Natural killer cell treated with Interleukin-12 subunit alpha and Interleukin-12 subunit beta and Interleukin-15 and Interleukin-18, amount 100 ng/mL, for 72 hours (primary cell): ENCODE data around the gene EIF2A. TPM values are rescaled to one million over a fixed set of nuclear protein-coding genes. Genes with fewer than 3 reads are reported as not detected.

Experiments
- ATAC-seq, 2 donors: fragments of 150-1000 bp; cut with Tn5 transposase in 1 of 2; sonication (Bioruptor Pico), chemical (Tn5 transposase) in 1 of 2; 2 replicates each; pipeline ENCODE4 v1.10.0; 2021
- DNase-seq: peaks from one replicate; pipeline ENCODE4 v3.0.0; 2022; ENCODE audit warnings: low spot score
- H3K27ac Mint-ChIP-seq, 2 donors: 1 replicate in 1 of 2; 2 replicates in 1 of 2; pipeline ENCODE4 v1.8.0; 2022; ENCODE audit warnings: mixed read lengths in 2 of 2, mild to moderate bottlenecking in 1 of 2, moderate library complexity in 1 of 2
- H3K27me3 Mint-ChIP-seq, 2 donors: 1 replicate in 1 of 2; 2 replicates in 1 of 2; pipeline ENCODE4 v1.8.0; 2022; ENCODE audit warnings: mixed read lengths in 2 of 2
- H3K36me3 Mint-ChIP-seq: one replicate; pipeline ENCODE4 v1.8.0; 2022; ENCODE audit warnings: mixed read lengths
- H3K4me1 Mint-ChIP-seq, 2 donors: 1 replicate in 1 of 2; 2 replicates in 1 of 2; pipeline ENCODE4 v1.8.0; 2022; ENCODE audit warnings: low read depth in 2 of 2, mixed read lengths in 2 of 2, mild to moderate bottlenecking in 1 of 2
- H3K4me3 Mint-ChIP-seq: one replicate; pipeline ENCODE4 v1.8.0; 2022; ENCODE audit warnings: mixed read lengths
- H3K9me3 Mint-ChIP-seq: 2 replicates; pipeline ENCODE4 v1.8.0; 2022; ENCODE audit warnings: mixed read lengths
- total RNA-seq, 2 donors: library from RNA; stranded (reverse); gene quantifications; one replicate each; pipeline ENCODE4 v1.2.3, GENCODE V29; 2022

Gene EIF2A
- total RNA-seq, 2 donors from 2014 or later, result 98.0 to 114 TPM

- DNase-seq, result no peak
- H3K4me3 Mint-ChIP-seq, result no peak overlapping the region
- H3K36me3 Mint-ChIP-seq, result peaks cover 37% of the 10 kb centered on the region
- no peak for ATAC-seq
- no peaks in the 10 kb centered on the region for H3K27me3 Mint-ChIP-seq
- H3K4me1 Mint-ChIP-seq, result peaks cover 10 to 30% of the 10 kb centered on the region in 2 donors
- H3K9me3 Mint-ChIP-seq, result no peaks in the 10 kb centered on the region
- peak overlapping the region in 1 of 2 donors; percentile 32 for H3K27ac Mint-ChIP-seq
Observed at GRCh38 chr3:150555859-150556436, 9.4 kb downstream of the EIF2A start.

- H3K27ac Mint-ChIP-seq, result no peak overlapping the region
- no peaks in the 10 kb centered on the region for H3K9me3 Mint-ChIP-seq
- H3K4me3 Mint-ChIP-seq, result no peak overlapping the region
- no peaks in the 10 kb centered on the region for H3K27me3 Mint-ChIP-seq
- DNase-seq (no peak), ATAC-seq (no peak)
- peaks cover 9 to 28% of the 10 kb centered on the region in 2 donors for H3K4me1 Mint-ChIP-seq
- peaks cover 34% of the 10 kb centered on the region for H3K36me3 Mint-ChIP-seq
Observed at GRCh38 chr3:150556792-150557191, 10.2 kb downstream of the EIF2A start.

DNA sequence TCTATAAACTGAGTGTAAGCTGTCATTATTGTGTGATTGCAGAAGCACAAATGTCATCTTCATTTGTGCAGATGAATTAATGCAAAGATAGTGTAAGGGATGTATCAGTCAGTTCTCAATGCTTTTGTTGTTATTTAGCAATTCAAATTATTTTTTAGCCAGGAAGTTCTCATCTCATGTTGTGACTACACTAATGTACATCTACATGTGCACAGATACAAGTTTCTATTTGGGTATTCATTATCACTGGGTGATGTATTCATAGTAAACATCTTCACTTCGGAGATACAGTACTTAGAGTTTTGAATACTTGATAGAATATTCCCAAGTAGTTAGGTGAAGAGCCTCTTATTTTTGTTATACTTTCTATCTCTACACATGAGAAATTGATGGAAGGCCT, 11.1 kb downstream of the EIF2A start:
- H3K27me3 Mint-ChIP-seq, result no peaks in the 10 kb centered on the region
- ATAC-seq, result no peak
- no peak overlapping the region for H3K27ac Mint-ChIP-seq
- peaks cover 29% of the 10 kb centered on the region for H3K36me3 Mint-ChIP-seq
- H3K4me3 Mint-ChIP-seq, result no peak overlapping the region
- no peak for DNase-seq
- no peaks in the 10 kb centered on the region for H3K9me3 Mint-ChIP-seq
- peaks cover 9 to 25% of the 10 kb centered on the region in 2 donors for H3K4me1 Mint-ChIP-seq

GRCh38 chr3:150564243-150564642, 17.7 kb downstream of the EIF2A start:
- no peak overlapping the region for H3K4me3 Mint-ChIP-seq
- no peak overlapping the region for H3K27ac Mint-ChIP-seq
- H3K9me3 Mint-ChIP-seq, result no peaks in the 10 kb centered on the region
- H3K36me3 Mint-ChIP-seq, result peaks cover 21% of the 10 kb centered on the region
- ATAC-seq (no peak), DNase-seq (no peak)
- no peaks in the 10 kb centered on the region for H3K27me3 Mint-ChIP-seq
- H3K4me1 Mint-ChIP-seq, result peaks cover 5 to 7% of the 10 kb centered on the region in 2 donors

DNA sequence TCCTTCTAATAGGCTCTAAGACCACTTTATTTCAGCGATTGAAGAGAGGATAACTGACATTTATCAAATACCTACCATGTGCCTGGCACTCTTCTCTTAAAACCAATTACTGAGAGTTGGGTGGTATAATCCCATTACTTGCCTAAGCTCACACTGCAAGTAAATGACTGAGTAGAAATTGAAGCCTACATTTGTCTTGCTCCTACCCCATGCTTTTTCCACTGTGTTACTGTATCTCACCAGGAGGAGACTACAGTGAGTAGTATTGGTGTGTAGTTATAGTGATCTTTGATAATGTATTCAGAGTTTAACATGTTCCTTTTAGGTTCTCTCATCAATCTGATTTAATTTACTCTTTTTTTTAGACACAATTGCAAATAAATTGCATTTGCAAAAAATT, 20.7 kb downstream of the EIF2A start:
- Mint-ChIP-seq H3K36me3 (peaks cover 22% of the 10 kb centered on the region), H3K4me1 (peaks cover 0 to 7% of the 10 kb centered on the region in 2 donors), H3K9me3 (no peaks in the 10 kb centered on the region), H3K27me3 (no peaks in the 10 kb centered on the region), H3K4me3 (no peak overlapping the region), H3K27ac (no peak overlapping the region)
- ATAC-seq (no peak), DNase-seq (no peak)

GRCh38 chr3:150577855-150578254, 31.3 kb downstream of the EIF2A start:
- Mint-ChIP-seq H3K9me3 (no peaks in the 10 kb centered on the region), H3K4me1 (peaks cover 3 to 5% of the 10 kb centered on the region in 2 donors), H3K36me3 (peaks cover 21% of the 10 kb centered on the region), H3K27ac (no peak overlapping the region), H3K4me3 (no peak overlapping the region), H3K27me3 (no peaks in the 10 kb centered on the region)
- ATAC-seq, result no peak
- no peak for DNase-seq

DNA sequence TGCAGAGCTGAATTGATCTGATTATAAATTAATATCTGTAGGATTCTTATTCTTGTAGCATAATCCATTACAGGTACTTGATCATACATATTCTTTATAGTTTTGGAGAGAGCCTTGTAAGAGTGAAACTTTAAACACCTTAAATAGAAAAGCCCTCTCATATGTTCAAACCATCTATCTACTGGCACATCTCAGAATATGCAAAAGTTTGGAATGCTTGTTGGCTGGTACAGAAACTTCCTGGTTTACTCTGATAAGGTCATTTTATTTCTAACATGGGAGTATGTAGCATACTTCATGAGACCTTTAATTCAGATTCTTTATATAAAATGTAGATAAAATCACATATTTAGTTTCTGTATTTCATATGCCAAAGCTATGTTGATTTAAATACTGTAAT, 34.6 kb downstream of the EIF2A start:
- no peaks in the 10 kb centered on the region for H3K27me3 Mint-ChIP-seq
- no peaks in the 10 kb centered on the region for H3K9me3 Mint-ChIP-seq
- no peak for ATAC-seq
- H3K36me3 Mint-ChIP-seq, result peaks cover 27% of the 10 kb centered on the region
- no peak for DNase-seq
- no peak overlapping the region for H3K4me3 Mint-ChIP-seq
- peaks cover 3 to 5% of the 10 kb centered on the region in 2 donors for H3K4me1 Mint-ChIP-seq
- no peak overlapping the region for H3K27ac Mint-ChIP-seq

GRCh38 chr3:150582620-150583019, 36.0 kb downstream of the EIF2A start:
- H3K9me3 Mint-ChIP-seq, result no peaks in the 10 kb centered on the region
- H3K27me3 Mint-ChIP-seq, result no peaks in the 10 kb centered on the region
- no peak overlapping the region for H3K27ac Mint-ChIP-seq

DNA sequence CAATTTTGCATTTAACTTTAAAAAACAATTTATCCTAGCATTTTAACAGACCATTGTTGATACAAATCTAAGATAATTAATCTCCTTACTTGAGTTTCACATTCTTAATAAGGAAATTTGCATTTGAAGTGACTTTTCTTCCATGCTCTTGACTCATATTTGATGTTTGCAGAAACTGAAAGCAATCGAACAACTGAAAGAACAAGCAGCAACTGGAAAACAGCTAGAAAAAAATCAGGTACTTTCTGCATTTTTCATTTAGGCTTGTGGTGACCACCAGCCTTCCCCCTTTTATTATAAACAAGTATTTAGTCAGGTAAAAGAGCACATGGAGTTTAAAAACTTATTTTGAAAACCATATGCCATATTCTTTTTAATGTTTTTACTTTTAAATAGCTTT, 36.4 kb downstream of the EIF2A start:
- Mint-ChIP-seq H3K9me3 (no peaks in the 10 kb centered on the region), H3K27ac (no peak overlapping the region), H3K4me3 (no peak overlapping the region), H3K27me3 (no peaks in the 10 kb centered on the region), H3K36me3 (peaks cover 16% of the 10 kb centered on the region), H3K4me1 (peaks cover 0 to 3% of the 10 kb centered on the region in 2 donors)
- no peak for ATAC-seq
- no peak for DNase-seq

More at GRCh38 chr3:150582620-150583019, 36.0 kb downstream of the EIF2A start:
- no peak overlapping the region for H3K4me3 Mint-ChIP-seq
- H3K4me1 Mint-ChIP-seq, result peaks cover 0 to 3% of the 10 kb centered on the region in 2 donors
- H3K36me3 Mint-ChIP-seq, result peaks cover 16% of the 10 kb centered on the region
- ATAC-seq (no peak), DNase-seq (no peak)

- Mint-ChIP-seq H3K4me1 (peaks cover 0 to 10% of the 10 kb centered on the region in 2 donors), H3K27me3 (no peaks in the 10 kb centered on the region), H3K27ac (peak overlapping the region in 1 of 2 donors; percentile 35), H3K36me3 (peaks cover 7% of the 10 kb centered on the region), H3K9me3 (no peaks in the 10 kb centered on the region), H3K4me3 (no peak overlapping the region)
- ATAC-seq, result peak in 1 of 2 donors; percentile 52
- DNase-seq, result no peak
Observed at GRCh38 chr3:150588027-150588830, 41.6 kb downstream of the EIF2A start.

GRCh38 chr3:150589759-150590158, 43.2 kb downstream of the EIF2A start:
- H3K27me3 Mint-ChIP-seq, result no peaks in the 10 kb centered on the region
- peaks cover 0 to 10% of the 10 kb centered on the region in 2 donors for H3K4me1 Mint-ChIP-seq
- DNase-seq (no peak), ATAC-seq (peak in 1 of 2 donors; percentile 61)
- no peaks in the 10 kb centered on the region for H3K9me3 Mint-ChIP-seq
- no peak overlapping the region for H3K27ac Mint-ChIP-seq
- H3K36me3 Mint-ChIP-seq, result peaks cover 7% of the 10 kb centered on the region
- no peak overlapping the region for H3K4me3 Mint-ChIP-seq

DNA sequence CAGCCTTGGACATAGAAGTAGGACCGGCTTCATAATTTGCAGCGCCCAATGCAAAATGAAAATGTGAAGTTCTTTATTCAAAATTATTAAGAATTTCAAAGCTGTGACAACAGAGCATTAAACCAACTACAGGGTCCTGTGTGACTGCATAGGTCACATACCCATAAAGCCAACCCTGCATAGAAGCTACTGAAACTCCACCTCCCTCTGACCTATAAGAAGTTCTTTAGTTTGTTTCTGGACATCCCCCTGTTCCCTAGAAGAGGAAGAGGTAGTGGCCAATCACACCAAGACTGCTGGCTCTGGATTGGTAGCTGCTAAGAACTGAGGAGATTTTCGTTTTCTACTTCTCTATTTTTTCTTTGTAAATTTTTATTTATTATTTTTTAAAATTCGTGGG, 47.6 kb downstream of the EIF2A start:
- no peak overlapping the region for H3K27ac Mint-ChIP-seq
- H3K27me3 Mint-ChIP-seq, result no peaks in the 10 kb centered on the region
- no peak overlapping the region for H3K4me3 Mint-ChIP-seq
- no peaks in the 10 kb centered on the region for H3K36me3 Mint-ChIP-seq
- H3K4me1 Mint-ChIP-seq, result peaks cover 0 to 7% of the 10 kb centered on the region in 2 donors
- DNase-seq, result no peak
- ATAC-seq, result no peak
- no peaks in the 10 kb centered on the region for H3K9me3 Mint-ChIP-seq

- Mint-ChIP-seq H3K36me3 (no peaks in the 10 kb centered on the region), H3K27ac (no peak overlapping the region), H3K9me3 (no peaks in the 10 kb centered on the region), H3K4me1 (peaks cover 11 to 26% of the 10 kb centered on the region in 2 donors), H3K27me3 (no peaks in the 10 kb centered on the region), H3K4me3 (no peak overlapping the region)
- ATAC-seq, result no peak
- no peak for DNase-seq
Observed at GRCh38 chr3:150597646-150598045, 51.1 kb downstream of the EIF2A start.

- no peak for DNase-seq
- ATAC-seq, result no peak
- peaks cover 22 to 41% of the 10 kb centered on the region in 2 donors for H3K4me1 Mint-ChIP-seq
- no peaks in the 10 kb centered on the region for H3K9me3 Mint-ChIP-seq
- no peaks in the 10 kb centered on the region for H3K36me3 Mint-ChIP-seq
- no peak overlapping the region for H3K4me3 Mint-ChIP-seq
- no peak overlapping the region for H3K27ac Mint-ChIP-seq
- H3K27me3 Mint-ChIP-seq, result no peaks in the 10 kb centered on the region
Observed at GRCh38 chr3:150599611-150600297, 53.2 kb downstream of the EIF2A start.
